Measurements from ENCODE around the gene VHLL.

VHLL gene

GRCh38 chr1:156260896-156261295 lies 38.2 kb downstream of the VHLL start:
- no peaks in the 10 kb centered on the region for H3K4me1 ChIP-seq
- TF ChIP-seq Cebpa-rat (IDR thresholded peaks at IDR 0.05): no peak

GRCh38 chr1:156259805-156260204 lies 39.3 kb downstream of the VHLL start:
- Histone ChIP-seq H3K36me3 (peaks cover 100% of the 10 kb centered on the region), H3K4me3 (no peak overlapping the region), H3K4me2 (no peak overlapping the region), H3K9ac (no peak overlapping the region), H4K20me1 (peaks cover 48% of the 10 kb centered on the region; the same call in 1 of the 2 replicates), H3K27ac (no peak overlapping the region), H3K9me3 (no peaks in the 10 kb centered on the region), H3K4me1 (no peaks in the 10 kb centered on the region), H3K27me3 (no peaks in the 10 kb centered on the region)
- TF ChIP-seq Cebpa-rat (IDR thresholded peaks at IDR 0.05): no peak

More at GRCh38 chr1:156260896-156261295, 38.2 kb downstream of the VHLL start:
- peaks cover 54% of the 10 kb centered on the region for H4K20me1 ChIP-seq
- H3K27ac ChIP-seq: no peak overlapping the region
- H3K4me3 ChIP-seq: no peak overlapping the region
- H3K9ac ChIP-seq: no peak overlapping the region
- H3K27me3 ChIP-seq: no peaks in the 10 kb centered on the region
- no peak overlapping the region for H3K4me2 ChIP-seq
- H3K9me3 ChIP-seq: no peaks in the 10 kb centered on the region
- peaks cover 100% of the 10 kb centered on the region for H3K36me3 ChIP-seq

- H3K4me3 ChIP-seq: no peak overlapping the region
- peaks cover 49% of the 10 kb centered on the region; the same call in 1 of the 2 replicates for H4K20me1 ChIP-seq
- H3K9me3 ChIP-seq: no peaks in the 10 kb centered on the region
- no peaks in the 10 kb centered on the region for H3K4me1 ChIP-seq
- H3K36me3 ChIP-seq: peaks cover 100% of the 10 kb centered on the region
- H3K9ac ChIP-seq: no peak overlapping the region
- H3K27me3 ChIP-seq: no peaks in the 10 kb centered on the region
- no peak overlapping the region for H3K4me2 ChIP-seq
- TF ChIP-seq Cebpa-rat (IDR thresholded peaks at IDR 0.05): no peak
- H3K27ac ChIP-seq: no peak overlapping the region
Observed at GRCh38 chr1:156258859-156259258, 40.2 kb downstream of the VHLL start.

GRCh38 chr1:156257711-156258110 lies 41.4 kb downstream of the VHLL start:
- Histone ChIP-seq H3K36me3 (peaks cover 100% of the 10 kb centered on the region), H3K9ac (no peak overlapping the region)

GRCh38 chr1:156253634-156254033 lies 45.5 kb downstream of the VHLL start:
- Histone ChIP-seq H3K4me2 (no peak overlapping the region), H3K27me3 (no peaks in the 10 kb centered on the region), H3K4me1 (no peaks in the 10 kb centered on the region), H3K27ac (no peak overlapping the region), H3K36me3 (peaks cover 100% of the 10 kb centered on the region), H3K9ac (no peak overlapping the region), H3K9me3 (no peaks in the 10 kb centered on the region), H3K4me3 (no peak overlapping the region), H4K20me1 (peaks cover 65% of the 10 kb centered on the region)
- no peak for TF ChIP-seq Cebpa-rat (IDR thresholded peaks at IDR 0.05)

More at GRCh38 chr1:156257711-156258110, 41.4 kb downstream of the VHLL start:
- H3K9me3 ChIP-seq: no peaks in the 10 kb centered on the region
- H3K4me3 ChIP-seq: no peak overlapping the region
- no peak for TF ChIP-seq Cebpa-rat (IDR thresholded peaks at IDR 0.05)
- no peak overlapping the region for H3K27ac ChIP-seq
- no peaks in the 10 kb centered on the region for H3K27me3 ChIP-seq
- peaks cover 44% of the 10 kb centered on the region; the same call in 1 of the 2 replicates for H4K20me1 ChIP-seq
- no peaks in the 10 kb centered on the region for H3K4me1 ChIP-seq
- H3K4me2 ChIP-seq: no peak overlapping the region

GRCh38 chr1:156251527-156251926 lies 47.6 kb downstream of the VHLL start:
- H3K4me2 ChIP-seq: no peak overlapping the region
- no peak overlapping the region for H3K9ac ChIP-seq
- H3K9me3 ChIP-seq: no peaks in the 10 kb centered on the region
- peaks cover 5% of the 10 kb centered on the region for H3K4me1 ChIP-seq
- peaks cover 76% of the 10 kb centered on the region for H4K20me1 ChIP-seq
- no peak overlapping the region for H3K4me3 ChIP-seq
- H3K36me3 ChIP-seq: peaks cover 91% of the 10 kb centered on the region
- no peaks in the 10 kb centered on the region; the same call in 1 of the 2 replicates for H3K27me3 ChIP-seq
- no peak for TF ChIP-seq Cebpa-rat (IDR thresholded peaks at IDR 0.05)
- H3K27ac ChIP-seq: no peak overlapping the region

GRCh38 chr1:156249593-156249992 lies 49.5 kb downstream of the VHLL start:
- TF ChIP-seq Cebpa-rat (IDR thresholded peaks at IDR 0.05): no peak
- no peak overlapping the region for H3K9ac ChIP-seq
- peaks cover 24% of the 10 kb centered on the region for H3K4me1 ChIP-seq
- H3K36me3 ChIP-seq: peaks cover 72% of the 10 kb centered on the region
- no peaks in the 10 kb centered on the region for H3K9me3 ChIP-seq
- H3K27me3 ChIP-seq: peaks cover 15% of the 10 kb centered on the region
- peaks cover 84% of the 10 kb centered on the region for H4K20me1 ChIP-seq
- H3K27ac ChIP-seq: no peak overlapping the region
- no peak overlapping the region for H3K4me2 ChIP-seq
- no peak overlapping the region for H3K4me3 ChIP-seq
